Neuronal stem cell (in vitro differentiated cells): ENCODE data around the gene OTOP2.

ENCODE experiments used
- DNase-seq: peaks from one replicate; pipeline ENCODE4 v3.0.0-alpha.2; 2013; ENCODE audit warnings: low spot score
- H2AFZ ChIP-seq: one replicate; pipeline ENCODE4 v1.6.1; 2013; ENCODE audit warnings: mild to moderate bottlenecking, low read length, inconsistent platforms
- H2AK5ac ChIP-seq: 2 replicates; pipeline ENCODE4 v1.6.1; 2013; ENCODE audit warnings: low read depth, mild to moderate bottlenecking, inconsistent platforms, low read length, moderate library complexity, mixed read lengths
- H2BK120ac ChIP-seq: 2 replicates; pipeline ENCODE4 v1.6.1; 2013; ENCODE audit warnings: low read depth, mild to moderate bottlenecking, inconsistent platforms, low read length, moderate library complexity, mixed read lengths
- H2BK12ac ChIP-seq: one replicate; pipeline ENCODE4 v1.6.1; 2013; ENCODE audit warnings: low read length, inconsistent platforms
- H2BK15ac ChIP-seq: 2 replicates; pipeline ENCODE4 v1.6.1; 2013; ENCODE audit warnings: mild to moderate bottlenecking, low read length, inconsistent platforms, mixed read lengths
- H2BK5ac ChIP-seq: one replicate; pipeline ENCODE4 v1.6.1; 2013; ENCODE audit warnings: inconsistent platforms, mild to moderate bottlenecking, low read length, moderate library complexity
- H3K14ac ChIP-seq: one replicate; pipeline ENCODE4 v1.6.1; 2013; ENCODE audit warnings: low read length, inconsistent platforms
- H3K18ac ChIP-seq: 2 replicates; pipeline ENCODE4 v1.6.1; 2013; ENCODE audit warnings: low read length, inconsistent platforms
- H3K23ac ChIP-seq: 2 replicates; pipeline ENCODE4 v1.6.1; 2013; ENCODE audit warnings: low read depth, mild to moderate bottlenecking, mixed read lengths, low read length, inconsistent platforms; ENCODE audit not compliant: poor library complexity
- H3K27ac ChIP-seq: replicated peaks from 3 replicates; pipeline ENCODE4 v1.5.1; 2013; ENCODE audit warnings: low read length, inconsistent platforms
- H3K27me3 ChIP-seq, 3 experiments: 2 replicates each; pipeline ENCODE4 v1.6.1; 2013; ENCODE audit warnings: low read length in 3 of 3, mild to moderate bottlenecking in 2 of 3, inconsistent platforms in 1 of 3, low read depth in 1 of 3, mixed read lengths in 1 of 3, moderate library complexity in 1 of 3; ENCODE audit not compliant: control insufficient read depth in 3 of 3, insufficient read depth in 3 of 3
- H3K36me3 ChIP-seq, 2 donors: replicated peaks in 1 of 2; 2 replicates each; pipeline ENCODE4 v1.6.1; 2013; ENCODE audit warnings: low read length in 2 of 2; ENCODE audit not compliant: control insufficient read depth in 2 of 2, insufficient read depth in 2 of 2
- H3K4ac ChIP-seq: 2 replicates; pipeline ENCODE4 v1.6.1; 2013; ENCODE audit warnings: inconsistent platforms, mild to moderate bottlenecking, low read length, moderate library complexity
- H3K4me1 ChIP-seq, 2 donors: 1 replicate in 1 of 2; 2 replicates in 1 of 2; pipeline ENCODE4 v1.6.1; 2013; ENCODE audit warnings: low read length in 2 of 2, low read depth in 1 of 2; ENCODE audit not compliant: control insufficient read depth in 2 of 2, insufficient read depth in 1 of 2
- H3K4me2 ChIP-seq: one replicate; pipeline ENCODE4 v1.6.1; 2013; ENCODE audit warnings: mild to moderate bottlenecking, low read length, inconsistent platforms; ENCODE audit not compliant: insufficient read depth, poor library complexity, severe bottlenecking
- H3K4me3 ChIP-seq, 2 donors: 2 replicates each; pipeline ENCODE4 v1.5.1; 2013; ENCODE audit warnings: low read length in 2 of 2, mild to moderate bottlenecking in 2 of 2, inconsistent platforms in 1 of 2, moderate library complexity in 1 of 2
- H3K79me1 ChIP-seq: one replicate; pipeline ENCODE4 v1.6.1; 2013; ENCODE audit warnings: low read depth, mild to moderate bottlenecking, inconsistent platforms, low read length, moderate library complexity
- H3K9ac ChIP-seq: one replicate; pipeline ENCODE4 v1.6.1; 2013; ENCODE audit warnings: mild to moderate bottlenecking, low read depth, low read length, inconsistent platforms; ENCODE audit not compliant: poor library complexity
- H3K9me3 ChIP-seq, 2 donors: replicated peaks in 1 of 2; 2 replicates each; pipeline versions ENCODE3 to v1.6.1; 2013; ENCODE audit warnings: low read length in 2 of 2, mild to moderate bottlenecking in 2 of 2, inconsistent platforms in 1 of 2, low read depth in 1 of 2, mixed read lengths in 1 of 2, moderate library complexity in 1 of 2; ENCODE audit not compliant: control insufficient read depth in 2 of 2, insufficient read depth in 1 of 2
- H4K8ac ChIP-seq: one replicate; pipeline ENCODE4 v1.6.1; 2013; ENCODE audit warnings: low read depth, mild to moderate bottlenecking, inconsistent platforms, low read length, moderate library complexity
- H4K91ac ChIP-seq: one replicate; pipeline ENCODE4 v1.6.1; 2013; ENCODE audit warnings: low read length, low read depth, mild to moderate bottlenecking, inconsistent platforms; ENCODE audit not compliant: poor library complexity
- WGBS, 2 donors: extraction: QIAGEN DNeasy Blood & Tissue Kit; methylation state at CpG; one replicate each; pipeline ENCODE4 v1.1.7; 2013; ENCODE audit warnings: missing lambda C conversion rate in 2 of 2, mixed read lengths in 1 of 2; ENCODE audit not compliant: insufficient read length in 2 of 2, insufficient replicate concordance in 1 of 2; ENCODE audit errors: extremely low coverage in 2 of 2; 5-methylcytosine and 5-hydroxymethylcytosine counted together

The OTOP2 gene

GRCh38 chr17:74945543-74945942, 21.5 kb downstream of the OTOP2 start:
- H2AFZ ChIP-seq, result no peak overlapping the region

GRCh38 chr17:74946641-74947040, 22.6 kb downstream of the OTOP2 start:
- no peak overlapping the region for H2BK15ac ChIP-seq
- H4K91ac ChIP-seq, result no peak overlapping the region
- no CpG with 5 or more reads among the region's 14 CpGs for WGBS, 2 donors
- H3K18ac ChIP-seq, result no peak overlapping the region
- H2BK5ac ChIP-seq, result no peak overlapping the region
- H3K27ac ChIP-seq, result no peak overlapping the region
- H3K9ac ChIP-seq, result no peak overlapping the region
- H3K4me3 ChIP-seq, result no peak overlapping the region
- H3K4ac ChIP-seq, result no peak overlapping the region
- no peak overlapping the region for H2AK5ac ChIP-seq
- no peak overlapping the region for H2BK120ac ChIP-seq
- H3K14ac ChIP-seq, result no peak overlapping the region
- H3K23ac ChIP-seq, result no peak overlapping the region
- H4K8ac ChIP-seq, result no peak overlapping the region
- H3K4me2 ChIP-seq, result no peak overlapping the region
- no peak overlapping the region for H2AFZ ChIP-seq
- DNase-seq, result no peak
- no peak overlapping the region for H2BK12ac ChIP-seq
- H3K9me3 ChIP-seq, result no peaks in the 10 kb centered on the region
- H3K27me3 ChIP-seq, result peaks cover 0 to 81% (median 0%) of the 10 kb centered on the region in 3 experiments
- H3K4me1 ChIP-seq, result no peaks in the 10 kb centered on the region
- no peaks in the 10 kb centered on the region for H3K79me1 ChIP-seq
- H3K36me3 ChIP-seq, result no peaks in the 10 kb centered on the region

More at GRCh38 chr17:74945543-74945942, 21.5 kb downstream of the OTOP2 start:
- Histone ChIP-seq H2BK12ac (no peak overlapping the region), H3K27ac (no peak overlapping the region), H3K4me1 (no peaks in the 10 kb centered on the region), H3K9ac (no peak overlapping the region), H3K18ac (no peak overlapping the region), H3K23ac (no peak overlapping the region), H3K4me2 (no peak overlapping the region), H3K9me3 (no peaks in the 10 kb centered on the region), H3K79me1 (no peaks in the 10 kb centered on the region), H2BK5ac (no peak overlapping the region), H2AK5ac (no peak overlapping the region), H3K14ac (no peak overlapping the region), H2BK15ac (no peak overlapping the region), H3K4me3 (no peak overlapping the region), H2BK120ac (no peak overlapping the region), H3K36me3 (no peaks in the 10 kb centered on the region), H3K27me3 (peaks cover 0 to 81% (median 2%) of the 10 kb centered on the region in 3 experiments), H3K4ac (no peak overlapping the region), H4K91ac (no peak overlapping the region), H4K8ac (no peak overlapping the region)
- DNase-seq, result no peak
- no CpG with 5 or more reads among the region's 6 CpGs for WGBS, 2 donors

- H3K9ac ChIP-seq, result no peak overlapping the region
- H3K18ac ChIP-seq, result no peak overlapping the region
- H3K27ac ChIP-seq, result no peak overlapping the region
- no peak overlapping the region for H2BK120ac ChIP-seq
- no peaks in the 10 kb centered on the region for H3K4me1 ChIP-seq
- H3K79me1 ChIP-seq, result no peaks in the 10 kb centered on the region
- H3K4me3 ChIP-seq, result no peak overlapping the region
- no peak overlapping the region for H2BK5ac ChIP-seq
- peaks cover 0 to 76% (median 0%) of the 10 kb centered on the region in 3 experiments for H3K27me3 ChIP-seq
- no peak overlapping the region for H3K23ac ChIP-seq
- H3K4ac ChIP-seq, result no peak overlapping the region
- no peak overlapping the region for H2BK15ac ChIP-seq
- no CpG with 5 or more reads among the region's 17 CpGs for WGBS, 2 donors
- H2BK12ac ChIP-seq, result no peak overlapping the region
- no peaks in the 10 kb centered on the region for H3K9me3 ChIP-seq
- no peaks in the 10 kb centered on the region for H3K36me3 ChIP-seq
- H4K8ac ChIP-seq, result no peak overlapping the region
- no peak overlapping the region for H3K4me2 ChIP-seq
- H2AK5ac ChIP-seq, result no peak overlapping the region
- no peak for DNase-seq
- H2AFZ ChIP-seq, result no peak overlapping the region
- H4K91ac ChIP-seq, result no peak overlapping the region
- no peak overlapping the region for H3K14ac ChIP-seq
Measured at GRCh38 chr17:74947041-74947754, 23.1 kb downstream of the OTOP2 start.

GRCh38 chr17:74949455-74950115, 25.5 kb downstream of the OTOP2 start:
- Histone ChIP-seq H2BK5ac (peak overlapping the region; percentile 66), H3K4me1 (no peaks in the 10 kb centered on the region), H3K4me3 (no peak overlapping the region), H3K14ac (peak overlapping the region; percentile 94), H2BK15ac (peak overlapping the region; percentile 24), H3K27ac (no peak overlapping the region), H3K9ac (no peak overlapping the region), H3K4me2 (no peak overlapping the region), H3K18ac (no peak overlapping the region), H3K23ac (peak overlapping the region; percentile 2), H3K27me3 (peaks cover 0 to 70% (median 0%) of the 10 kb centered on the region in 3 experiments), H2AFZ (no peak overlapping the region), H3K4ac (no peak overlapping the region), H2BK12ac (no peak overlapping the region), H3K36me3 (no peaks in the 10 kb centered on the region), H3K9me3 (no peaks in the 10 kb centered on the region), H4K8ac (no peak overlapping the region), H4K91ac (no peak overlapping the region), H3K79me1 (no peaks in the 10 kb centered on the region), H2AK5ac (no peak overlapping the region), H2BK120ac (no peak overlapping the region)
- DNase-seq, result no peak
- no CpG with 5 or more reads among the region's 12 CpGs for WGBS, 2 donors
